HG03442 (cell line): ENCODE data around the gene FAM53B.

Experiments
- ATAC-seq: cut with Tn5 transposase; IDR thresholded peaks from one replicate; pipeline ENCODE4 v1.9.1; 2021; ENCODE audit warnings: mild to moderate bottlenecking, moderate library complexity; ENCODE audit not compliant: unreplicated experiment

The FAM53B gene

DNA sequence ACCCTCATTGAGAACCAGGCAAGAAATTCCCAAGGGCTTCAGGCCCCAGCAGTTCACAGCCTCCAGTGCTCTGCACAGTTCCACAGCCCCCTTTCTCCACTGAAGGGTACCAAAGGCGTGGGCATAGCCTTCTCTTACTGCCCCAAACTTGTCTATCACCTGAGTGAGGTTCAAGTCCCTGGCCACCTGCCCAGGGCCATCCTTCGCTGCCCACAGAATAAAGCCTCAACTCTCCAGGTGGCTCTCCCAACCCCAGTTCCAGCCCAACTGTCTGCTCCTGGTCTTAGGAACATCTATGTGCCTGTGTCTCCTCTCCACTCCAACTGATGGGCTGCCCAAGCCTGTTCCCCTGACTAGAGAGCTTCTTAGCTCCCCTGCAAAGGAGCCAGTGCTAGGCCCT is 79.1 kb downstream of the FAM53B start:
- ATAC-seq = no peak

DNA sequence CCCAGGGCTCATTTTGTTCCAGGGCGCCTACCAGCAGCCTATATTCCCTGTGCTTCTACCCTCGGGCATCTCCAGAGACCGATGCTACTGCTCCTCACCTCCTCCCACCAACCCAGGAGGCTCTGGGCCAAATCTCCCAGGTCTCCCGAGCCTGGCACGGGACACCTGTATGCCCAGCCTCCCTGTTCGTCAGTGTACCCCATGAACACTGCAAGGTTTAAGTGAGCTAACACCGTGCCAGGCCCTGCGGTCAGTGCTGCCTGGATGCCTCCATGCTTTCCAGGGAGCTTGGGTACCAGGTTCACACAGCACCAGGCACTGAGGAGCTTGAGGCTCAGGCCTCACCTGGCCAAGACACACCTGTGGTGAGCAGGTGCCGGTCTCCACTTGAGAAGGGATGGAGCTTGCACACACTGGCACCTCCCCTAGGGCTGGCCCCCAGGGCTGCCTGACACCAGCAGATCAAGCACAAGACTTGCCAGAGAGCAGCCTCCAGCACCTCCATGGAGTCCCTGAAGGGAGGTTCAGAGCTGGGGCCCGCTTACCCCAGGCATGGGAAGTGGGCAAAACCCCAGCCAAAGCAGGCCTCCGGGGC is 80.3 kb downstream of the FAM53B start:
- ATAC-seq = no peak

DNA sequence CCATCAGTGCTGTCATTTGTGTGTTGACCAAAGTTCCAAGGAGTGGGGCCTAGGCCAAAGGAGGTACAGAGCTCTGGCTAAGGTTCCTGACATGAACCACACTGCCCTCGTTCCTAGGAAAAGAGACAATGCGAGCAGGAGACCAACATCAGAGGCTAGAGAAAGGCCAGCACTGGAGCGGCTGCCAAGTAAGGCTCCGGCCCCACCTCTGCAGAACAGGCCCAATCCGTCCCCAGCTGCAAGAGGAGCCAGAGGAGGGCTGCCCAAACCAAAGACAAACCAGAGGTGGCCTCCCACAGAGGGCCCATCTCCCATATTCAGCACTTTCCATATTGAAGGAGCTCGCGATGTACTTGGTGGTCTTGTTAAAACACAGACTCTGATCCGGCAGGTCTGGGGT is 81.0 kb downstream of the FAM53B start:
- no peak for ATAC-seq

DNA sequence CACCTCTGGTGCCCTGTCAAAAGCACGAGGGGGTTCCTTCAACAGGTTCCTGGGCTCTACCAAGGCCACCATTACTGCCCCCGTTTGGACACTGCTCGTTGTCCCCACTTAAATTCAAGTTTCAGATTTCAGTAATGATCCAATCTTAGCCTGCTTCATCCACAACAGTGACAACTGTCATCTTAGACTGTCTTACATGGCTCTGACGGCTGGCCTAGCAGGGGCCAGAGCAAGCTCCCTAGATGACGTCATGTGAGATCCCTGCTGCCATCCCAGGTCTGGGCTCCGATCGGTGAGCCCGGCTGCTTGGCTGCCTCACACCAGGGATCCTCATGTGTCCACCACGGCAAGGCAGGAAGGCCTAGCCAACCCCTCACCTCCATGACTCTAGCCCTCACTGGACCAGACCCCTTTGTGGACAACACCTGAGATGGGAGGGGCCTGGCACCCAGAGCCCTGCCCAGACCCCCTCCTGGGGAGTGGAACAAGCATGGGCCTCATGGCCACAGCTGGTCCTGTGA is 82.5 kb downstream of the FAM53B start:
- no peak for ATAC-seq

DNA sequence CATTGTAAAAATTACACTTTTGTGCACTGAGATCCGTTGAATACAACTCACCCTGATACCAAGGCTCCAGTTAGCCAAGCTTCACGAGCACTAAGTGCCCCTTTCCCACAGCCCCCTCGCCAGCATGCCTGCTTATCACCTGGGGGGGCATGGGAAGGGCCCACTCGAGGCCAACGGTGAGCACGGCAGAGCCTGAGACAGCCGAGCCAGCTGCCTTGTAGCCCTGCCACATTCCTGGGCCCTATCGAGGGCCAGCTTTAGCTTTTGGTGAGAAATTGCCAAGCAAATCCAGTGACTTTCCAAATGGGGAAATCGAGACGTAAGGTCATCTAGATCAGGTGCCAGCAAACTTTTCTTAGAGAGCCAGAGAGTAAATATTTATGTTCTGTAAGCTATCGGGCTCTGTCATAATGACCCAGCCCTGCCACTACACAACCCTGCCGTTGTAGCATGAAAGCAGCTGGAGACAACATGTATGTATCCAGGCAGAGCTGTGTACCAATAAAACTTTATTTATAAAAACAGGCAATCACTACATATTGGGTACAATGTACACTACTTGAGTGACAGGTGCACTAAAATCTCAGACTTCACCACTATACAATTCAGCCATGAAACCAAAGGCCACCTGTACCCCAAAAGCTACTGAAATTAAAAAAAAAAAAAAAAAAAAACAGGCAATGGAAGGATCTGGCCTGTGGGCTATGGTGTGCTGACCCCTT is 83.6 kb downstream of the FAM53B start:
- ATAC-seq = no peak

DNA sequence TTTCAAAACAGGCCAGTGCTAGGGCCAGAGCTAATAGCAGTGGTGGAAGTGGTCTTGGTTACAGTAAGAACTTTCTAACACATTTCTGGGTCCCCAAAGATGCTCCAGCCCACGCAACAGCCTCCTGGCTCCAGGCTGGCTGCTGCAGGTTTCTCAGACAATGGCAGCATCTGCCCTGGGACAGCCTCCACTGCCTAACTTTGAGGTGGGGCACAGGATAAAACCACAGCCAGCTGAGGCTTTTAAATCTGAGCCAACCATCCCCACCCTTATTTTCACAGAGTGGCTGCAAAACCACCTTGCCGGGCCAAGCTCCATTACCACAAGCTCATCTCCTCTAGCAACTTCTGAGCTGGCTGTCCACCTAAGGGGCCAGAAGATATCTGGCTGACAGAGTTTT is 84.8 kb downstream of the FAM53B start:
- ATAC-seq = no peak

DNA sequence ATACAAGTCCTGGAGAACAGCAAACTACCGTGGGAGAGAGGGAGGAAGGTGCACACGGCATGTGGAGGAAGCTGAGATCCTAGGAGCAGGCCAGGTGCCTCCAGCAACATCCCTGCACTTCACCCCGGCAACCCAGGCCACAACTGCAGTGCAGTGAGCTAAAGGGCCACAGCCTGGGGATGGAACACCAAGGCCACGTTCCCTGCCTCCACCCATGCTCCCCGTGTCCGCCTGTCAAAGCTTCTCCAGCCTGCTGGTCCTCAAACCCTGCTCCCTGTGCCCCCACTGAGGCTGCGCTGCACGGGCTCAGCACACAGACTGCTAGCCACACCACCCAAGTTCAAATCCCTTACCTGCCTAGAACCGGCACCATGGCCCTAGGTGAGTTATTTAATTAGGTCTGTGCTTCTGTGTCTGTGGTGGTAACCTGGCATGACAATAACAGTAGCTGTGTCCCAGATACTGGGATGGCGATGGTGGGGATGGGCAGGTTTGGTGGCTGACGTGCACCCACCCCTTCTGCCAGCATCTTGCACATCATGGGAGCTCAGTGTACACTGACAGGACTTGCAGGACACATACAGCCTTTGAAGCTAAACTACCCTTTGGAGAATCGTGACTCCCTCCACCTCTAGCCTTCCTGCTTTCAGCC is 85.5 kb downstream of the FAM53B start:
- ATAC-seq = no peak

DNA sequence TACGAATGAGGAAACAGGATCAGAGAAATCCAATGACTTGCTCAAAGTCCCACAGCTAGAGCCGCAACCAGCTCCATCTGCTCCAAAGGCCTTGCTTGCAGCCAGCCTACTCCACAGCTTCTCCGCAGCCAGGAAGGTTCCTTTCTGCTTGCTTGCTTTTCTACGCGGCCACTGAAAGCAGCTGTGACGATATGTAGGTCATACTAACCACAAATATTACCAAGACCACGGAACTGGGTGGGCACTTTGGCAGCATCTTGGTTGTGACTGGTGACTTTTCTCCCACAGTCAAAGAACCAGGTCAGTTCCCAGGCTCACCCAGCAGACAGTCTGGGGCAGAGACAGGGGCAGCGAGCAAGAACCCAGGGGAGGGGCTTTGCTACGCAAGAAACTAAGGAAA is 86.4 kb downstream of the FAM53B start:
- no peak for ATAC-seq

DNA sequence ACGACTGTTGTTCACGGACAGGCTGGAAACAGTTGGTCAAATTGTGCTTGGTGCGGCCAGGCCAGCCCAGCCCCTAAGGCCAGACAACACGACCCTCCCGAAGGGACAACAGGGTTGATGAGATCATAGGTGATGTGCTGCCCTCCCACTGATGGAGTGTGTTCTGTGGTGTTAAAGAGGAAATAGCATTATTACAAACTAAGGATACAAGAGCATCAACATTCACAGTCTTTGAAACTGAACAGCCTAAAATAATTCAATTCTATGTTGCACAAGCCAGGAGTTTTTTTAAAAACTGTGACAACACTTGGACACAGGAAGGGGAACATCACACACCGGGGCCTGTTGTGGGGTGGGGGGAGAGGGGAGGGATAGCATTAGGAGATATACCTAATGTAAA is 87.6 kb downstream of the FAM53B start:
- ATAC-seq = no peak

DNA sequence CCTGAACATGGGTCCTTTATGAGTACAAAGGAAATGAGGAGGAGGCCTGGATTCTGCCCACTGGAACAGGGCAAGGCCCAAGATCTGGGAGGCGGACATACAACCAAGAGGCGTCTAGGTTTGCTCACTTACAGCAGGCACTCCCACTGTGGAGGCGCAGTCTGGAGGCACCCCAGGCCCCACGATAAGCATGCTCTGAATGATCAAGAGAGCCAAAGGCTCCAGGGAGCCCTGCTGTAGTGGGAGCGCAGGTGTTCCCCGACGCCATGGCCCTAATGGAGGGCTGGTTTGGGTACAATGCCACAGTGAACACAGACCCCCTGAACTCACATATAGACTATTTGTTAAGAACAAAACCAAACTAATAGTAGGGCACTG is 88.1 kb downstream of the FAM53B start:
- ATAC-seq = no peak

DNA sequence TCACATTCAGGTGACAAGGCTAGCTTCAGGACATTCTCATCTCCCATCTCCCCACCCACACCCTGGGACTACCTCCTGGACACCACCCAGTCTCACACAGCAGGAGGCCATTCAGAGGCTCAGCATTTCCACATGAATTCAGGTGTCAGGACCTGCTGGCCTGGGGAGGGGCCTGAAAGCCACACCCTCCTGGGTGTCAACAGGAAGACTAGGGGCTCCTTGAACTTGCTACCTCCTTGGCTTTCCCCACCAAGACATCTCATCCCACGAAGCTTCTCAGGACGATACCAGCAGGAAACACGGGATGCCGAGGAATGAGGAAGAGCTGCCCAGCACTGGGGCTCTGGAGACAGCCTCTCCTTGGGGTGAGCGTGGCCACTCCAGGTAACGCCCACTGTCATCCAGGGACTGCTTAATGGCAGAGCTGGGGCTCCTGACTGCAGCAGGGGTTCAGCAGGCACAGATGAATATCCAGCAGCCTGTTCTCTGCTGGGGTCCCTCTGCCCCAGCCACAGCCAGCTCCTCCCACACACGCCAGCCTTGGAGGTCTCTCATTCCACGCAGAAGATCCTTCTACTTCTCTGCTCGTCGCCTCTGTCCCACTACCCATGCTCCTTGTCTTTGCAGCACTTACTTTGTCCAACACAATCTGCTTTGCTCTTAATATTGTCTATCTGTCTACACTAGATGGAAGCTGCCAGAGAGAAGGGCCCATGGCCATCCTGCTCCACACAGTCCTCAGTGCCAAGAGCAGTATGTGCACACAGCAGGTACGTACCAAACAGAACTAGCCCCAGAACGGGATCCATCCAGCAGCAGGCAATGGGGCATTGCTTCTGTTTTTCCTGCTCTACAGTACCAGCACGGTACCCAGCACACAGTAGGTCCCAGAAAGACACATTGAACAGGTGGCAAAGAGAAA is 88.7 kb downstream of the FAM53B start:
- no peak for ATAC-seq

DNA sequence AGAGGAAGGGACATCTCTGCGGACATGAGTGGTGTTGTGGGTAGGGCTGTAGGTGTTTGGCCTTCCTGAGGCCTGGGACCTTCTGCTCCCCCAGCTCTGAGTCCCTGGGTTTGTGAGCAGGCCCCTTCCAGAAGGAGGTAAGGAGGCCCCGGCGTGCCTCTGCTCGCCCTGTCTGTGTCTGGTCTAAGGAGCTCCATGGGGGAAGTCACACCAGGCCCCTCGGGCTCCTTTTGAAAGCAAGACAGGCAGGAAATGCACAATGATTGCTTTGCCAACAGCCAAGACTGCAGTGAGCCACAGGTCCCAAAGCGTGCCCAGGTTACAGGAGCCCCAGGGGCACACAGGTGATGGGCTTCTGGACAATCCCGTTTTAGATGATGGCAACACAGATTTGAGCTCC is 89.5 kb downstream of the FAM53B start:
- ATAC-seq = no peak

DNA sequence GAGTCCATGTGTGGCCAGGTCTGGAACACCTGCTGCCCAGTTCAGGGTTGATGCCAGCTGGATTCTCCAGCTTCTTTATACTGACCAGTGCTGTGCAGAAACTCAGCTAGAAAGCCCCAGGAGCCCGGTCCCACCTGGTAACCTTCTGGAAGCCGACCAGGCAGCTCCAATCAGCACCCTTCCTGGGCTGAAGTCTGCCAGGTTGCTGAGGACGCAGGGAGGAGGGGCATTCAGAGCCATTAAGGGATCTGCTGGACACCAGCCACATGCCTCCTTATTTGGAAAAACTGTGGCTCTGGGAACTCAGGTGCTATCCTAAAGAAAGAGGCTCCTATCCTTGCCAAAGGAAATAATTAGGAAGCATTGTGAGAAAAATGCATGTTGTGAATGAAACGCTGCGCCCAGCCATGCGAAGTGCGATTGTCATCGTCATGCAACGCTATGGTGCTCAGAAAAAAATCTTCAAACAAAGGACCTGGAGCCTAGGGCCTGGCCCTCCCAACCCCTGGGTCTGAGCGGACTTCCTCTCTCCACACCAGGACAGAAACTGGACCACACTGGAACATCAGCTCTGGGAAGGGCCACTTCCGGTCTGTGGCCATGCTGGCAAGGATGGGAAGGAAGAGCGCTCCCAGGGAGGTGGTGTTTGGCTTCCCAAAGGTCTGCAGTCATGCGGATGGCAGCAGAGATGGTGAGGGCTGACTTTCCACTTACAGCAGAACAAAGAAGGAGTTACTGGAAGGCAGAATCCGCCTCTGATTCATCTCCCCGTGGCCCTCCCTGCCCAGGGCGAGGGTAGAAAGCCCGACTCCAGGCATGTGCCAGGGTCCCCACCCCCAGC is 90.1 kb downstream of the FAM53B start:
- no peak for ATAC-seq

DNA sequence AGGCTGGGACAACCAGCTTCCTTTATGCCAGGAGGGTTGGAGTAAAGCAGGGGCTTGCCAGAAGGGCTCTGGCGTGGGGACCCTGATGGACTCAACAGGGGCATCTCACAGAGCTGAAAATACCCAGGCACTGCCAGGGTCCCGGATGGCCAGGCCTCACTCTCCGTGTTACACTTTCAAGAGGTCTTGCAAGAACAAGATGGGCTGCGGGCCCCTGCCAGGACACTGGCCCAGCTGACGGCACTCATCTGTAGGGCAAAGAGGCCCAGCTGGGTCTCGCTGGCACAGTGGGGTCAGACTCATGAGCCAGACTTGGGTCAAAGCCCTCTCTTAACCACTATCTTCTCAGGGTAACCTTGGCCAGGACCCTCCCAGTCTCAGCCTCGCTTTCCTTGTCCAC is 90.9 kb downstream of the FAM53B start:
- no peak for ATAC-seq

DNA sequence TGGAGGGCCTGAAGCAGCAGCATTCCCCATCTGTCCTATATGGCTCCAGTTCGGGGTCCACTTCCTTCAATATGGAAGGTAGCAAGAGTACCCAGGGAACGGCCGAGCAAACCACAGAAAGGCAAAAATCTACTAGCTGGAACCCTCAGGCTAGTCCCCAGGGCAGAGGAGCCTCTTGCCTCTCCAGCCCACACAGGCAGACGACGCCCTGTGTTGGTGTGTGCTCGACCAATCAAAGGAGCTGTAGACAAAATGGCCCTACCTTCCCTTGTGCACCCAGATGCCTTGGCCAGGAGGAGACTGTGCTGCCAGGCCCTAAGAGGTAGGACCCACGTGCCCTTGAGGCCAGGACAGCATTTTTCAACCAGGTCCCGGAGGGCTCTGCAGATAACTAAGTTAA is 91.5 kb downstream of the FAM53B start:
- no peak for ATAC-seq

DNA sequence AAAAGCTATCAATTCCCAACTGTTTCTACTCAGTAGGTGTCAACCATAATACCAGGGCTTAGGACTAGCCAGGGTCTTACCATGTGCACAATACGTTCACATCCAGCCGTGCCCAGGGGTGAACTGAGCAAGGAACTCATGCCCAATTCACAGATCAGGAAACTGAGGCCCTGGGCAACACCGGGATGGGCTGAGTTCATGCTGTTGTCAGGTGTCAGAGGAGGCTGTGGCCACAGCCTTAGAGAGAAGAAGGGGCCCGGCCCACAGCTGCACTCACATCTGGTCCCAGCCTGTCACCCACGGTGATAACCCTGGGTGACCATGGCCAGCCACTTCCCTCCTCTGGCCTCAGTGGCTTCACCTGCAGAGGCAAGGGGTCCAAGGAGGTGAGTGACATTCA is 92.0 kb downstream of the FAM53B start:
- ATAC-seq = no peak

DNA sequence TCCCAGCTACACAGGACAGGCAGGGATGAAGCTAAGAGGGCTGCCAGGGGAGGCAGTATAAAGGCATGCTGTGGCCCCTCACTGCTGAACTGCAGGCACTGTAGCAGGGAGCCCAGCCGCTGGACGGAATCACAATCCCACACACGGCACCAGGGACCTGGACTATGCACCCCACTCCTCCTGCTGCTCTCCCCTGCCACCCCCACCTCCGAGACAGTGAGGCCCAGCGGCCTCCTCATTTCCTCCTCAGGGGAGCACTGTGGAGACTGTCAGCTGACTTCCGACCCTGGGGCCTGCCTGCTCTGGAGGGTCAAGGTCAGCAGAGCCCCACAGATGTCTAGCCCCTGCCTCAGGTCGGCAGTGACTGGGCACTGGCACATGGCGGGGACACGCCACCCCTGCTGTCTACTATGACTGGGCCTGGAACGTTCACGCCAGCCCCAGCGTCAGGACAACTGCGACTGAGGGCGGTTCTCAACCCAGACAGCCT is 92.7 kb downstream of the FAM53B start:
- ATAC-seq = no peak

DNA sequence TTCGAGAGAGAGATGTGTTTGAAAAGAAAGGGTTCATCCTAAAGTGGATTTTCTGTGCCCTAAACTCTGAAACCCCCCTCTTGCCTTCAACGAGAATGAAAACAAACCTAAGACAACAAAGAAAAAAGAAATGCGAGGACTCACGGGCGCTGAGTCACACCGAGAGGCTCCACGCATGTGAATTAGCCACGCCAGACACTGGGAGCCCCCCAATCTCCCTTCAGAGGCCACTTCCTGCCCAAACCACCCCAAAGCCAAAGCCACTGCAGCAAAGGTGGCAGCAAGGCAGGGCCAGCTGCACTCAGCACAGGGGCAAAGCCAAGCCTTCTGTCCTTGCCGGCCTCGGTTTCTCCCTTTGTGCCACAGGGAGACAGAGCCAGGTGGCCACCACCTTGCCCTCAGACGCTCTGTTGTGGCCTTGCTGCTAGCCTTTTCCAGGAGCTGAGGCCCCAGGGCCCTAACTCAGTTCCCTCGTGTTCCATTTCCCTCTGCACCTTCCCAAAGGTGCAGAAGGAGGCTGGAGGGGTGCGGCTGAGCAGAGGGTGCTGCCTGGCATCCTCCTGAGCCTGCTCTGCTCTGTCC is 93.3 kb downstream of the FAM53B start:
- ATAC-seq = no peak

DNA sequence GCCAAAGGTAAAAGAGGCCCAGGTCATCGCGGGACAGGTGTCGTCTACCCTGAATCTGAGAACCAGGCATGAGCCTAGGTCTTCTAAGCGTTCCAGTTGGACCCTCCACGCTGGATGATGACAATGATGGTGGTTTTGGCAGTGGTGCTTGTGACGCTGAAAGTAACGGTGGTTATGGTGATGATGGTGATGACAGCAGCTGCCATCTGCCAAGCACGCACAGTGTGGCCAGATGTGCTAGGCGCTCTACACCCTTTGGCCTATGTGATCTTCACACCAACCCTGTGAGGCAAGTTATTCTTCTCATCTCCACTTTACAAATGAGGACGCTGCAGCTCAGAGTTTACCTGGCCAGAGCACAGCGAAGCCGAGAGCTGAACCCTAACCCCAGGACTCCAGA is 93.9 kb downstream of the FAM53B start:
- ATAC-seq = no peak

DNA sequence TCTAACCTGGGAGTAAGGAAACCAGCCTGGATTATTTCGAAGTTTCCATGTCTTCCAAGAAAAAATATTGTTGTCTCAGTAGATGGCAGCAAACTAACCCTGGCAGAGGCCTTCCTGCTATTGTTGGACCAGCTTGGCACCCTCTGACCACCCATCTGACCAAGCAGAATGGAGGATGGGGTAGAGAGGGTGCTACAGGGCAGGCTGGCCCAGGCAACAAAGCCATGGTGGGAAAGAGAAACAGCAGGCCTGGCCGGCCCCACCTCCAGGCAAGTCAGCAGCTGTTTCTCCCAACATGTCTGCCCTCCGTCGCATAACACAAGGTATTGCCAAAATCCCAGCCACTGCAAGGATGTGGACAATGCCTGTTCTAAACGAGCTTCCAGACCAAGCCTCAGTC is 95.0 kb downstream of the FAM53B start:
- ATAC-seq = no peak
